ENCODE data around the gene SCN2B.

Gene SCN2B

GRCh38 chr11:118175993-118176777 lies at the start of gene SCN2B:
Gene SCN2B, minus strand, starts transcription at chr11:118176639. Its CDS starts 208 bp downstream, at chr11:118176431.
- DNase-seq, result no peak

- no peak for DNase-seq
Measured at GRCh38 chr11:118224511-118225188, 48.2 kb upstream of the SCN2B start, which contains the start of gene JAML. Gene JAML, minus strand, starts transcription at chr11:118225011. Its CDS starts 10,145 bp downstream, at chr11:118214866.

DNA sequence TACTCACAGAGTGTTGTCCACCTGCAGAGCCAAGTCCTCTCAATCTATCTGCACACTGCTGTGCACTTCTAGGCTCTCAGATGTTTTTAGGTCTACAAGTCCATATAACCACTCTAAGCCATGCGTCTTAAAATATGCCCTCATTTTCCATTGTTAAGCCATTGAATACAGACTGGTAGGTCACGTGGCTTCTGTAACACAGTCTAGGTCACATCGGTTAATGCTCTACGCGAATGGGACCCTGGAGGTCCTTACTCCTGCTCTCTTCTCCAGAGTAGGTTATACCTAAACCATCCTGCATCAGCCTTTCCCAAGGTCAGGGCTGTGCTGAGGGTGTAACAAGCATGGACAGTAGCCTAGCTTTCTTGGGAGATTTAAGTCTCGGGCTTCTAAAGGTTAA lies 47.6 kb upstream of the SCN2B start:
- DNase-seq, result no peak

GRCh38 chr11:118223570-118223969 lies 47.1 kb upstream of the SCN2B start:
- DNase-seq, result no peak

DNA sequence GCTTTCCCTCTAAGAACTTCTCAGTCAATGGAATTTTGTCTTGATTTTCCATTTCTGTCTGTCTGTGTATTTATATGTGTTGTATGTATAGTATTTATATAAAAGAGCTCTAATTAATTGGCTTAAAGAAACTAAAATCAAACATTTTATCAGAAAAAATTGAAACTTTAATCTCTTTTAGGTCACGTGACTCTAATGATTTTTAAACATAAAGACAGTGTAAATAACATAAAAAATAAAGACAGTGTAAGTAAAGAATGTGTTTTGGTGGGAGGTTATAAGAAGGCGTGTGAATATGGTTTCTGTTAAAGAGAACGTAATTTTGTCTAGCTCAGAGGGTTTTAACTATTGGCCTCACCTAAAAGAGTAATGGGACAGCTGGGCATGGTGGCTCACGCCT lies 46.0 kb upstream of the SCN2B start:
- no peak for DNase-seq

DNA sequence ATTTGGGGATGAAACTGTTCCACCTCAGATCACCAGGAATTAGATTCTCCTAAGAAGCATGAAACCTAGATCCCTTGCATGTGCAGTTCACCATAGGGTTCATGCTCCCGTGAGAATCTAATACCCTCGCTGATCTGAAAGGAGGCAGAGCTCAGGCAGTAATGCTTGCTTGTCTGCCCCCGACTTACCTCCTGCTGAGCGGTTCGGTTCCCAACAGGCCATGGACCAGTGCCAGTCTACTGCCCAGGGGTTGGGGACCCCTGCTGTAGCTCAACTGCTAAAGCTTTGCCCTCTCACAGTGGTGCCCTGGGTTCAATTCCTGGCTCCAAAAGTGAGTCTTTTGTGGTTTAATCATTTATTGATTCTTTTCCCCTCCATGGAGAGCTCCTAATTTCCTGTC lies 45.0 kb upstream of the SCN2B start:
- no peak for DNase-seq

DNA sequence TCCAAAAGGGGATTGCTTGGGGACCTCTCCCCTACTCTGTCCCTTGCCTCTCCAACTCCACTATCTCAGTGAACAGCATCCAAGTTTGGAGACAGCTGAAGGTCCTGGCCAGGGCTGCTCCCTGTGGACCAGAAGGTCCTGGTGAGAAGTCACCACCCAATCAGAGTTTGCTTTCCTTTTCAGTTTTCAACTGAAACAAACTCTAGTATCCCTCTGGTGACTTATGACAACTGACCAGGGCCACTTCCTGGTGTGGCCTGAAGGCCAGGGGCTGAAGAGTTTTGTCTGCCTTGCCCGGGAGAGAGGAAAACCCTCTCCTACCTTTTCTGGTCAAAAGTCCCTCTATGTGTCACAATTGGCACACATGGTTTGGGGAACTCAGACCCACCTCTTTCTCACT lies 43.3 kb upstream of the SCN2B start:
- DNase-seq, result no peak

DNA sequence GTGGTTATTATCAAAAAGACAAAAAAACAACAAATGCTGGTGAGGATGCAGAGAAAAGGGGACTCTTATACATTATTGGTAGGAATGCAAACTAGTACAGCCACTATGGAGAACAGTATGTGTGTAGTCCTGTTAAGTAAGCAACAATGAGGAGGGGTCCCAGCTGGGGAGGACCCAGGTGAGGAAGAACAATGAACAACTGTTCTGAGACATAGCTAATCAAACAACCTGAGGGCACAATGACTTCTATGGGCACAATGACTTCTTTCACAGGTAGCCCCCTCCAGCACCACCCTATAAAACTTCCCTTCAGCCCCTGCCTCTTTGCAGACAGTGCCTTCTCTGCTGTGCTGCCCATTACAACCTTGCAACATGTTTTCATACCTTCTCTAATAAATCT lies 42.8 kb upstream of the SCN2B start:
- no peak for DNase-seq

GRCh38 chr11:118217575-118217974 lies 41.1 kb upstream of the SCN2B start:
- DNase-seq, result no peak

DNA sequence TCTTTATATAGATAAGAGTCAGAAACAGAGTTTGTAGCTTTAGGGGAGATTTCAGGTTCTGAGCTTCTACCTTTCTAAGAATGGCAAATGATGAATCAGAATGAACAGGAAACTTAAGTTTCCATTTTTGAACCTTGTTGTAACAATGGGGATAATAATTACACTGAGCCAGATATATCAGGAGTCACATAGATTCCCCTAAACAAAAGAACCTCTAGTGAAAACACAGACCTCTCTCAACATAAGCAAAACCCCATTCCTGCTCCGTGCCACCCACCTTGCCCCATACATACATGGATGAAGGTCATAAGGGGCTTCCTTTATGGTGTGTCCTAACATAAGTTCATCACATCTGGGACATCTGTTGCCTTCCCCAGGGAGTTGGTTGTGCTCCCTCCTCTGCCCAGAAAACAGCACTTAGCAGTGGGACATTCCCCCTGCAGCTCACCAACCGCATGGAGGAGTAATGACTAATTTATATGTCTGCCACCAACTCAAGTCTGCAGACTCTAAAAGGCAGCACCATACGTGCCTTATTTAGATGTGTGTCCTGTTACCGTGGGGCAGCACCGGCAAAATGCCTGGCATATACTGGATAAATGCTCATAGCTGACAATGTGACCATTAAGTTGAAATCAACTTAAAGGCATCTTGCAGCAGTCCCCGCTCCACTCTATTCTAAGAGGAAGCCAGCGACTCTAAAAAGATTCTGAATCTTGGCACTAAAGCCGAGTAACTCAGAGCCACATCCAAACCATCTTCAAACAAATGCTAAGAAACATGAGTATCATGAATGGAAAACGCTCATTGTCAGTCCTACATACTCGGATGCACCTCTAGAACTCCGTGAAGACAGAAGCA lies 40.4 kb upstream of the SCN2B start:
- DNase-seq, result no peak

GRCh38 chr11:118215765-118216164 lies 39.3 kb upstream of the SCN2B start:
- no peak for DNase-seq

- no peak for DNase-seq
Measured at GRCh38 chr11:118215262-118215661, 38.8 kb upstream of the SCN2B start.

GRCh38 chr11:118214210-118214914 lies 37.9 kb upstream of the SCN2B start:
- DNase-seq, result no peak

- no peak for DNase-seq
Measured at GRCh38 chr11:118213781-118214180, 37.3 kb upstream of the SCN2B start.

DNA sequence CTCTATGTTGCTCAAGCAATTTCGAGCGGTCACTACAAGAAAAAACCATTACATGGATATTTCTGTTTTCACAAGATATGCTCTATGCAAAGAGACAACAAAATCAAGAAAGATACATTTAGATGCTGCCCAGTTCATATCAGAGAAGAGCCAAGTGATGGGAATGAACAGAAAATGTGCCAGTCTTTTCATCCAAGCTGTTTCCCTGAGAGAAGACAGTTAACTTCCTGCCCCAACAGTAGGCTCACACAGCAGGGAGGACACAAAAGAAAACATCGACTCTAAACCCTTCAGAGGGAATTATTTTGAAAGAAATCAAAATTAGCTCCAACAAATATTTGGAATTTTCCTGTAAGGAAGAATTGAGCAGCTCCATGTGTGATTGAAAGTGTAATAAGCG lies 36.8 kb upstream of the SCN2B start:
- DNase-seq, result no peak

GRCh38 chr11:118212781-118213191 lies 36.3 kb upstream of the SCN2B start:
- no peak for DNase-seq

DNA sequence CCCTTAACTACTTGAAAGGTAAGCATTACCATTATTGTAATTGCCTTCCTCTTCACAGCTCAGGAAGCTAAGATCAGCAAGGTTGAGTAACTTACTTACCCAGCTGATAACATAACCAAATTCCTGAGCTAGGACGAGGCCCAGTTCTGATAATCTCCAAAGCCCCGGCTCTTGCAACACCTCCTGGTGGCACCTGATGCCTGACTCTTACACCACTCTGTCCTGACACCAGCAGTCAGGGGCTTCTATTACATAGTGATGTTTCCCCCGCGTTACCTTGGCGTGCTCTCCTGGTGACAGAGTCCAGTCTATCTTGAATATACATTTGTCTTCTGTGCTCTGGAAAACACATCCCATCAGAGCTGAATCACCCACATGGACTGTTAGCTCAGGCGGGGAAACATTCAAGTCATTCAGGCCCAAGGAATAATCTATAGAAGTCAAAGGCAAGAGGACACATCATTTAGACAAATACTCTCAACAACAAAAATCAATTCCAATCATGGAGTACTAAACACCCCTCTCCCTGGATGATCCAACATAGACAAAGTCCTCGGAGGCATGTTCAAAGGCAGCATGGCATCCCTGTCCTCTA lies 35.8 kb upstream of the SCN2B start:
- DNase-seq, result no peak

DNA sequence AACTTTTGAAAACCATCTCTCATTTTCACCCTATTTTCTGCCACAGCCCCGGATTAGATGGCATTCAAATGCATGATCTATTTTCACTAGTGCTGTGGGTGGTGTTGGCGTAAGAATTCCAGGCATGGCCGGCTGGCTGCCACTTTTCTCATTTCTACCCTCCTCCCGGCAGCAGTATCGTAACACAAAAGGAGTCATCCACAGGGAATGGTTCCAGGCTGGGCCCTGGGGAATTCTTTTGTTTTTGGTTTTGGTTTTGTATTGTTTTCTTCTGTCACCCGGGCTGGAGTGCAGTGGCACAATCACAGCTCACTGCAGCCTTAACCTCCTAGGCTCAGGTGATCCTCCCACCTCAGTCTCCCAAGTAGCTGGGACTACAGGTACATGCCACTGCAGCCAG lies 34.6 kb upstream of the SCN2B start:
- DNase-seq, result no peak

- DNase-seq, result no peak
Measured at GRCh38 chr11:118210323-118210722, 33.9 kb upstream of the SCN2B start.

DNA sequence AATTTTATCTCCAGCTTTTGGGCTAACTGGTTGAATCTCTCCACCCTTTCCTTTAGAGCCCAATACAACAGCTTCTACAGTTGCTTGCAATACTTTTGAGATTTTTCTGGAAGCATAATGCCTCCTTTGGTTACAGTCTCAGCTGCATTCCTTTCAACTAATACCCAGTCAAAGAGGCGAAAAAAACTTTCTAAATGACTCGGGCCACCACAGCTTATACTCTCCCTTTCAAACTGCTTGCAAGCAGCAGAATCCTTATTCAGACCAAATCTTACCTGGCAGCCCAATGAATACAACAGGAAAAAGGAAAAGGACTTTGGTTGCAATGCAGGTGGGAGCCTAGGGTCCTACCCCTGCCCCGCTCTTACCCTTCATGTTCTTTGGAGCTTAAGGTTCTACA lies 32.6 kb upstream of the SCN2B start:
- no peak for DNase-seq

- DNase-seq, result no peak
Measured at GRCh38 chr11:118207079-118207478, 30.6 kb upstream of the SCN2B start.

- DNase-seq, result no peak
Measured at GRCh38 chr11:118206391-118207031, 30.1 kb upstream of the SCN2B start.
